ENCODE results near the gene PGAP6. TPM values are rescaled to one million over a fixed set of nuclear protein-coding genes. Genes with fewer than 3 reads are reported as not detected.
"Not testable (repeated sequence)": the region's sequence is repeated elsewhere in the genome, so short reads cannot be mapped to it uniquely, and the experiment has no call there.

PGAP6 gene
- total RNA-seq, 1 donor from 2014 or later: 65.2 TPM

GRCh38 chr16:366476-366875 is 15.3 kb downstream of the PGAP6 start:
- intact Hi-C loops (cut with DNase I): no loop called here
- no peaks in the 10 kb centered on the region for H3K9me3 ChIP-seq
- H3K36me3 ChIP-seq: peaks cover 22% of the 10 kb centered on the region
- H3K4me3 ChIP-seq: no peak overlapping the region
- no peak overlapping the region for H3K27ac ChIP-seq
- TF ChIP-seq, protein P1, sequence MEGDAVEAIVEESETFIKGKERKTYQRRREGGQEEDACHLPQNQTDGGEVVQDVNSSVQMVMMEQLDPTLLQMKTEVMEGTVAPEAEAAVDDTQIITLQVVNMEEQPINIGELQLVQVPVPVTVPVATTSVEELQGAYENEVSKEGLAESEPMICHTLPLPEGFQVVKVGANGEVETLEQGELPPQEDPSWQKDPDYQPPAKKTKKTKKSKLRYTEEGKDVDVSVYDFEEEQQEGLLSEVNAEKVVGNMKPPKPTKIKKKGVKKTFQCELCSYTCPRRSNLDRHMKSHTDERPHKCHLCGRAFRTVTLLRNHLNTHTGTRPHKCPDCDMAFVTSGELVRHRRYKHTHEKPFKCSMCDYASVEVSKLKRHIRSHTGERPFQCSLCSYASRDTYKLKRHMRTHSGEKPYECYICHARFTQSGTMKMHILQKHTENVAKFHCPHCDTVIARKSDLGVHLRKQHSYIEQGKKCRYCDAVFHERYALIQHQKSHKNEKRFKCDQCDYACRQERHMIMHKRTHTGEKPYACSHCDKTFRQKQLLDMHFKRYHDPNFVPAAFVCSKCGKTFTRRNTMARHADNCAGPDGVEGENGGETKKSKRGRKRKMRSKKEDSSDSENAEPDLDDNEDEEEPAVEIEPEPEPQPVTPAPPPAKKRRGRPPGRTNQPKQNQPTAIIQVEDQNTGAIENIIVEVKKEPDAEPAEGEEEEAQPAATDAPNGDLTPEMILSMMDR (IDR thresholded peaks at IDR 0.05): no peak
- no peak for ATAC-seq
- H3K27me3 ChIP-seq: peaks cover 5% of the 10 kb centered on the region
- peaks cover 16% of the 10 kb centered on the region for H3K4me1 ChIP-seq
- DNase-seq: no peak

DNA sequence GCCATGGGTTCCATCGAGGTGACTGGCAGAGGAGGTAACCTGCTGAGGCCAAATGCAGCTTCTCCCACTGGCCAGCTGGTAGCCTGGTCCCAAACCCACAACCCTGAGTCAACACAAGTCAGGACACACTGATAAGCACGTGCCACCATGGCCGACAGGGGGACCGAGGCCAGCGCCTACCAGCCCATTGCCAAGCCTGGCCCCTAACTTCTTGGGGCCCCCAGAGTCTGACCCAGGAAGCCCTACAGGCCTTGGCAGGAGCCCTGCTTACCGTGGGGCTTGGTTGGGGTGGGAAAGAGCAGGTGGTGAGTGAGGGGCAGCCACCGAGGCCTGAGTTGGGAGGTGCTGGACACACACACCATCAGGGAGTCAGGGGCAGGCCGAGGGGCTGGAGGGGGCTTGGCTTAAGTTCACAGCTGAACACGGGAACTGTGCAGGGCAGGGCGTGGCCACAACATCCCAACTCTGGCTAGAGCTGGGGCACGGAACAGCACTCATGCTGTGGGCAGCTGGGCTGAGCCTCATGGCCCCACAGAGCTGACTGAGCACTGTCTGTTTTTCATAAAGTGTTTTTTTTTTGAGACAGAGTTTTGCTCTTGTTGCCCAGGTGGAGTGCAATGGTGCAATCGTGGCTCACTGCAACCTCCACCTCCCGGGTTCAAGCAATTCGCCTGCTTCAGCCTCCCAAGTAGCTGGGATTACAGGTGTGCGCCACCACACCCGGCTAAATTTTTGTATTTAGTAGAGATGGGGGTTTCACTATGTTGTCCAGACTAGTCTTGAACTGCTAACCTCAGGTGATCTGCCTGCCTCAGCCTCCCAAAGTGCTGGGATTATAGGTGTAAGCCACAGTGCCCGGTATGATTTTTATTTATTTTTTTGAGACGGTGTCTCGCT is 16.9 kb downstream of the PGAP6 start:
- no peak for DNase-seq
- Histone ChIP-seq H3K4me1 (peaks cover 8% of the 10 kb centered on the region), H3K27ac (no peak overlapping the region), H3K27me3 (peaks cover 5% of the 10 kb centered on the region), H3K36me3 (peaks cover 22% of the 10 kb centered on the region), H3K9me3 (no peaks in the 10 kb centered on the region), H3K4me3 (no peak overlapping the region)
- ATAC-seq: no peak
- intact Hi-C loops (cut with DNase I): no loop called here
- TF ChIP-seq, protein P1 (IDR thresholded peaks at IDR 0.05): no peak

DNA sequence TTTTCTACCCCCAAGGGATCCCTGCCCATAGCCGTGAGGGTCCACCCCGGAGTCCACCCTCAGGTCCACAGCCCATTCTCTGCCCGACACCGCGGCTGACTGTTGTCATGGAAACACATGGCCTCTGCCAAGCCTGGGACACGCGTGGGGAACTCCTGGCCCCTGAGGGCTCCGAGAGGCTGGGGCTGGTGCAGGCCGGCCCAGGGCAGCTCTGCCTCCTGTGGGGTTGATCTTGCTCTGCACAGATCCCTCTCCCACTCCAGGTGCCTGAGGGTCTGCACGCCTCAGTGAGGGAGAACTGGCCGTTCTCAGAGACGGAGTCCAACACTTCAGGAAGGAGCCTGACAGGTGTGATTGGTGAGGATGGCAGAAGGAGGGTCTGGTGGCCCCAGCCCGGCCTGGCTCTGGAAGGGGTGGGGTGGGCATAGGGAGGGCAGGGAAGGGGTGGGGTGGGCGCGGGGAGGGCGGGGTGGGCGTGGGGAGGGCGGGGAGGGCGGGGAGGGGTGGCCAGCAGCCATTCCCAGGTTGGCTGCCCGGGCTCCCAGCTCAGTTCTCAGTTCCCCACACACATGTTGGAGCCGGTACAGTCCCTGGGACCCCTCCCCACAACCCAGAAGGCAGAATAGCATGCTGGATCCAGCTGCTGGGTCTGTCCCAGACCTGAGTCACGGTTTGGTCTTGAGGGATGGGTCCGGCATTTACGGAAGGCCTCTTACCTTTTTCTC is 17.9 kb downstream of the PGAP6 start:
- ATAC-seq (no peak), DNase-seq (no peak)
- H3K9me3 ChIP-seq: no peaks in the 10 kb centered on the region
- TF ChIP-seq, protein P1 (IDR thresholded peaks at IDR 0.05): no peak
- H3K27ac ChIP-seq: no peak overlapping the region
- H3K4me3 ChIP-seq: no peak overlapping the region
- H3K36me3 ChIP-seq: peaks cover 22% of the 10 kb centered on the region
- H3K4me1 ChIP-seq: no peaks in the 10 kb centered on the region
- intact Hi-C loops (cut with DNase I): no loop called here
- peaks cover 5% of the 10 kb centered on the region for H3K27me3 ChIP-seq

DNA sequence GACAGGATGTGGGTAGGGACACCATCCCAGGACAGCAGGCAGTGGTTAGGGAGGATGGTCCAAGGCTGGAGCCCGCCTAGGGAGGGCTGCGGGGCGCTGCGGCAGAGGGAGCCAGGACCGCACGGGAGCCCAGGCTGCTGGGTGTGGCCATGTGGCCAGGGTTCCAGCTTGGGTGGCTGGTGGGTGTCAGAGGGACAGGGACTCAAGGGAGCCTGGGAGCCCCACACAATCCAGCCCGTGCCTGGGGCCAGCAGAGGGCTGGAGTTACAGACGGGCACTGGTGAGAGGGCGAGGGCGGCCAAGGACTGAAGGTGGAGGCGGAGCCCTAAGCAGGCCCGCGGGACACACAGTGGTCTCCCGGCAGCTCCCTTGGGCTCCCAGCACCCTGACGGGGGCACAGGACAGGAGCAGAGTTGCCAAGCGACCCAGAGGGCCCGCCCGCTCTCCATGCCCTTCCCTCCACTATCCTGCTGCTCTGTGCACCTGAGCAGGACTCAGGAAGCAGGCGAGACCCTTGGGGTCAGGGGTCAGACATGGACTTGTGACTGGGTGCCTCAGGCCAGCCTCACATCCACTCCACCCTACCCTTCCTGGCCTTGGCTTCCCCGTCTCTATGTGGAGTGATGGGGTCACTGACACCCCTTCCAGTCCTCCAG is 18.5 kb downstream of the PGAP6 start:
- no peaks in the 10 kb centered on the region for H3K4me1 ChIP-seq
- no peak overlapping the region for H3K4me3 ChIP-seq
- intact Hi-C loops (cut with DNase I): no loop called here
- no peak overlapping the region for H3K27ac ChIP-seq
- peaks cover 5% of the 10 kb centered on the region for H3K27me3 ChIP-seq
- DNase-seq (no peak), ATAC-seq (no peak)
- TF ChIP-seq, protein P1 (IDR thresholded peaks at IDR 0.05): no peak
- peaks cover 18% of the 10 kb centered on the region for H3K36me3 ChIP-seq
- H3K9me3 ChIP-seq: no peaks in the 10 kb centered on the region

GRCh38 chr16:362702-362999 is 19.1 kb downstream of the PGAP6 start:
- ATAC-seq; H3K27me3 ChIP-seq; H3K9me3 ChIP-seq; H3K4me3 ChIP-seq; DNase-seq; H3K4me1 ChIP-seq; H3K27ac ChIP-seq; intact Hi-C loops (cut with DNase I): not testable (repeated sequence)
- peaks cover 12% of the 10 kb centered on the region for H3K36me3 ChIP-seq
